Stimulated activated naive CD8-positive, alpha-beta T cell treated with anti-CD3 and anti-CD28 coated beads, Interleukin-15, amount 100 ng/mL, for 72 hours (primary cell): ENCODE data around the gene AMPD3.

Experiments used
- ATAC-seq: fragments of 150-1000 bp; cut with Tn5 transposase; 2 replicates; pipeline ENCODE4 v1.10.0; 2021; ENCODE audit warnings: mild to moderate bottlenecking, moderate library complexity
- DNase-seq, 2 donors: peaks; one replicate each; pipeline ENCODE4 v3.0.0; 2021 to 2022
- H3K27ac Mint-ChIP-seq, 2 donors: one replicate each; pipeline ENCODE4 v1.8.0; 2022; ENCODE audit warnings: mild to moderate bottlenecking in 2 of 2, mixed read lengths in 2 of 2, moderate library complexity in 2 of 2
- H3K27me3 Mint-ChIP-seq: one replicate; pipeline ENCODE4 v1.8.0; 2022; ENCODE audit warnings: mixed read lengths
- H3K4me1 Mint-ChIP-seq: one replicate; pipeline ENCODE4 v1.8.0; 2022; ENCODE audit warnings: mild to moderate bottlenecking, mixed read lengths
- H3K4me3 Mint-ChIP-seq, 2 donors: one replicate each; pipeline ENCODE4 v1.8.0; 2022; ENCODE audit warnings: mild to moderate bottlenecking in 2 of 2, mixed read lengths in 2 of 2, moderate library complexity in 1 of 2
- H3K9me3 Mint-ChIP-seq, 2 donors: one replicate each; pipeline ENCODE4 v1.8.0; 2022; ENCODE audit warnings: mixed read lengths in 2 of 2

Gene AMPD3

DNA sequence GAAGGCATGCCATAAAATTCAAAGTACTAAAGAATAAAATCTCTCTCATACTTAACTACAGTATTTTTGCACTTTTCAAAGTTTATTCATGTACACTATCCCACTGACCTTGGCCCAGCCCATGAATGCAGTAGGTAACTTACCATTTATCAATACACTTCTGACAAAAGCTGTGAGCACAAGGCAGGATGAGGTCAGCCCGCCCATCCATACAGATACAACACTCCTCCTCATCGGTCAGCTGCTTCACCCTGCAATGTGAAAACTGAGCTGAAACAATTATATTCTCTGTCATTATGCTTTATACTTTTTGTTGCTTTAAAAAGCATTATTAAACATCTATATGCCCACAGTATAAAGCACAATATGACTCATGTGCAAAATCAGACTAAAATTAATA is 63.8 kb downstream of the AMPD3 start:
- ATAC-seq: no peak
- H3K9me3 Mint-ChIP-seq: no peaks in the 10 kb centered on the region
- DNase-seq: no peak
- no peak overlapping the region for H3K27ac Mint-ChIP-seq
- no peak overlapping the region for H3K4me3 Mint-ChIP-seq
- no peaks in the 10 kb centered on the region for H3K4me1 Mint-ChIP-seq
- H3K27me3 Mint-ChIP-seq: no peaks in the 10 kb centered on the region

DNA sequence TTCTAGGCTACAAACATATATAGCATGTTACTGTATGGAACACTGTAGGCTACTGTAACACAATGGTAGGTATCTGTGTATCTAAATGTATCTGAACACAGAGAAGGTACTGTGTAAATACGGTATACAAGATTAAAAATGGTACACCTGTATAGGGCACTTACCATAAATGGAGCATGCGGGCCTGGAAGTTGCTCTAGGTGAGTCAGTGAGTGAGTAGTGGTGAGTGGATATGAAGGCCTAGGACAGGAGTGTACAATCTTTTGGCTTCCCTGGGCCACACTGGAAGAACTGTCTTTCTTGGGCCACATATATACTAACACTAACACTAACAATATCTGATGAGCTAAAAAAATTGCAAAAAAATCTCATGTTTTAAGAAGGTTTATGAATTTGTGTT is 64.6 kb downstream of the AMPD3 start:
- DNase-seq (no peak), ATAC-seq (no peak)
- H3K4me3 Mint-ChIP-seq: no peak overlapping the region
- H3K4me1 Mint-ChIP-seq: no peaks in the 10 kb centered on the region
- no peaks in the 10 kb centered on the region for H3K27me3 Mint-ChIP-seq
- no peaks in the 10 kb centered on the region for H3K9me3 Mint-ChIP-seq
- no peak overlapping the region for H3K27ac Mint-ChIP-seq

DNA sequence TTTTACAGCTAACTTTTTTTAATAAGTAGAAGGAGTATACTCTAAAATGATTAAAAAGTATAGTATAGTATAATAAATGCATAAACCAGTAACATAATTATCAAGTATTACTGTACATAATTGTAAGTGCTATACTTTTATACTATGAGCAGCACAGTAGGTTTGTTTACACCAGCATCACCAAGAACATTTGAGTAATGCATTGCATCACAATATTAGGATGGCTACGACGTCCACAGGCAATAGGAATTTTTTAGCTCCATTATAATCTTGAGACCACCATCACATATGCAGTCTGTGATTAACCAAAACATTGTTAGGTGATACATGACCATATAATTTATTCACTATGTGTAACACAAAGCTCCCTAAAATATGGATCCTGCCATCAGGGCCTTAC is 65.5 kb downstream of the AMPD3 start:
- H3K27me3 Mint-ChIP-seq: no peaks in the 10 kb centered on the region

DNA sequence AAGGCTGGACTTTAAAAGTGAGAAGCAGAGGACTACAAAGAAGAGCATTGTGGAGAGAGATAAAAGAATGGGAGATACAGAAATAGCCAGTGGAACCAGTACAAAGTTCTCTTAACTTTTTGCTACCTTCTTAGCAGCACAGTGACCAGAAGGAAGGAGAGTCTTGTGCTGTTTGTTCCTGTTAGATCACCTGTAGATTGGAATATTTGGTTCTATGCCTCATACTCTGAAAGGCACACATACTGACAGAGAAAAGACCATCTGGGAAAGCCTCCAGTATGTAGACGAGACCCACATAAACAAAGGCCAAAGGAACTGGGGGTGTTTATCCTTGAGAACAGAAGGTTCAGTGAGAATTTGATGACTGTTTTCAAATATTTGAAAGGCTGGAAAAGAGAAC is 67.2 kb downstream of the AMPD3 start:
- Mint-ChIP-seq H3K9me3 (no peaks in the 10 kb centered on the region), H3K27me3 (no peaks in the 10 kb centered on the region), H3K4me3 (no peak overlapping the region), H3K27ac (peak overlapping the region in 1 of 2 donors; percentile 21), H3K4me1 (peaks cover 16% of the 10 kb centered on the region)
- ATAC-seq (no peak), DNase-seq (no peak)

More for the DNA sequence above, 65.5 kb downstream of the AMPD3 start:
- no peak overlapping the region for H3K27ac Mint-ChIP-seq
- no peak overlapping the region for H3K4me3 Mint-ChIP-seq
- no peaks in the 10 kb centered on the region for H3K9me3 Mint-ChIP-seq
- DNase-seq: no peak
- ATAC-seq: no peak
- no peaks in the 10 kb centered on the region for H3K4me1 Mint-ChIP-seq

DNA sequence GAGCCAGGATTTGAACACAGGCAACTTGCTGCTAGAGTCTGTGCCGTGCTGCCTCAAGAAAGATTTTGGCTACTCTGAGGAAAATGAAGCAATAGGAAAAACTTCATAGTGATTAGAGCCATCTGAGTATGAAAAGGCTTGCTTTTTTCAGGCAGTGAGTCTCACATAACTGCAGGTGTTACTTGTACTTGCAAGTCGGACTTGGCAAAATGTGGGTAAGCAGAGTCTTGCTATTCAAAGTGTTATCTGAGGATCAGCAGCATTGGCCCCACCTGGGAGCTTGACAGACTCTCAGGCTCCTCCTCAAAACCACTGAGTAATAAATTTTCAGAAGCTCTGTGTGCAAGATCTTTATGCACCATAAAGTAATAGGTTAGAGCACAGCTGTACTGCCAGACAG is 67.9 kb downstream of the AMPD3 start:
- no peak overlapping the region for H3K27ac Mint-ChIP-seq
- H3K4me1 Mint-ChIP-seq: peaks cover 23% of the 10 kb centered on the region
- no peaks in the 10 kb centered on the region for H3K27me3 Mint-ChIP-seq
- no peak overlapping the region for H3K4me3 Mint-ChIP-seq
- ATAC-seq (no peak), DNase-seq (no peak)
- no peaks in the 10 kb centered on the region for H3K9me3 Mint-ChIP-seq

DNA sequence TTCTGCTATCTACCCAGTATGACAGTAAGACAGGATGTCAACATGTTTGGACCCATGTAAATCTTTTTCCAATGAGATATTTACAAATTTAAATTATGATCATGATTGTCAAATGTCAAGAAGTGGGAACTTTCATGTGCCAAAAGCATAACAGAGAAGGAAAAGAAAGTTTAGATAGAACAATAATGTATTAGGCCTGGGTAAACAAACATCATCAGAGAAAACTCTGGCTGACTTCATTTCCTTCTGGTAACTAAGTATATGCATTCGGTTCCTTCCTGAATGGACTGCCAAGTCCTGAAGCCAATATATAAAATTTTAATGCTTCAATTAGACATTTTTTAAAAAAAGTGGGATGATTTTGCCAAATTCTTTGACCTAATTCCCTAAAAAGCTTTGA is 69.4 kb downstream of the AMPD3 start:
- ATAC-seq (no peak), DNase-seq (no peak)
- H3K27ac Mint-ChIP-seq: no peak overlapping the region
- H3K27me3 Mint-ChIP-seq: no peaks in the 10 kb centered on the region
- no peak overlapping the region for H3K4me3 Mint-ChIP-seq
- H3K4me1 Mint-ChIP-seq: peaks cover 23% of the 10 kb centered on the region
- no peaks in the 10 kb centered on the region for H3K9me3 Mint-ChIP-seq

DNA sequence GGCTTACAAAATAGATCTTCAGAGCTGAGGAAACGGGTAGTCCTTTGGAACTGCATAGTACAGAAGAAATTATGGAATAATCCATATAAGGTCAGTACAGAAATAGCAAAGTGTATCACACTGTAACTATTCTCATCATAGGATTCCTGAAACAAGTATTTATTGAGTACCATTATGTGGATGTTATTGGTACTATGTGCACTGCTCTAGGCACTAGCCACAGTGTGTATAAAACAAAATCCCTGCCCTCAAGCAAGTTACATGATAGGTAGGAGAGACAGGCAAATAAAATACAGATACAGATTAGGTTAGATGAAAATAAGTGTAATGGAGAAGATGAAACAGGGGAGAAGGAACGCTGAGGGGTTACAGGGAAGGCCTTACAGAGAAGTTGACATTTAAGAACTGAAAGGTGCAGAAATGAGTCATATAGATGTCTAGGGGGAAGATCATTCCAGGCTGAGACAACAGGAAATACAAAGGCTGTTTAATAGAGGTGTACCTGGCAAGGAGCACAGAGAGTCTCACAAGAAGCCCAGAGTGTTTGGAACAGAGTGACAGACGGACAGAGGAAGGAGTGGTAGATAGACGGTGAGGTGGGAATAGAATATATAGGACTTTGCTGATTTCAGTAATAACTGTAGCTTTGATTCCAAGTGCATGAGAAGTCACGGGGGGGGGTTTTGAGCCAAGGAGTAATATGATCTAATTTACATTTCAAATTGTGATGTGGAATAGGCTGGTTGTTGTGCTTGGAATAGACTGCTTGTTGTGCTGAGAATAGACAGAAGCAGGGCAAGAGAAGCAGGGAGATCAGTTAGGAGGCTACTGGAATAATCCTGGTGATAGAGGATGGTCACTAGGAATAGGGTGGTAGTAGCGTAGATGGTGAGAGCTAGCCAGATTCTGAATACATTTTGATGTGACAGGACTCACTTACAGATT is 72.2 kb downstream of the AMPD3 start:
- peak in 1 of 2 donors; percentile 13 for DNase-seq
- Mint-ChIP-seq H3K27ac (peak overlapping the region; percentile 65 to 84), H3K4me1 (peaks cover 23% of the 10 kb centered on the region), H3K4me3 (peak overlapping the region; percentile 42 to 44), H3K9me3 (no peaks in the 10 kb centered on the region), H3K27me3 (no peaks in the 10 kb centered on the region)
- peak; percentile 96 for ATAC-seq

DNA sequence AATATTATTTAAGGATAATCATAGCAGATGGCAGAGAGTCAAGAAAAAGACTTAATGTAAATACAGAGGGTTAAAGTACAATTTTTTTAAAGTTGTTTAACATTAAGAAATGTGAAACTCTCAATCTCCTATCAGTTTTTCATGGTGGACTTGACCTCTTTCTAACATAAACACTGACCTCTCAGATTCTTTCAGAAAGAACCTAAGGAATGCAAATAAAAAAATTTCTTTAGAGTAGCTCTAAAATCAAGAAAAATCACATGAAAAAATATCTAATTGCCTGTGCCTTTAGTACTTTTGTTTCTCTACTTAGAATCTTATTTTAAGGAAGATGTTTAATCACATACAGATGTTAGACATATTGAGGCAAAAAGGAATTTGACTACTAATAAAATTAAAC is 73.1 kb downstream of the AMPD3 start:
- no peak for DNase-seq
- Mint-ChIP-seq H3K27ac (no peak overlapping the region), H3K4me1 (peaks cover 23% of the 10 kb centered on the region), H3K4me3 (no peak overlapping the region), H3K27me3 (no peaks in the 10 kb centered on the region), H3K9me3 (no peaks in the 10 kb centered on the region)
- no peak for ATAC-seq

DNA sequence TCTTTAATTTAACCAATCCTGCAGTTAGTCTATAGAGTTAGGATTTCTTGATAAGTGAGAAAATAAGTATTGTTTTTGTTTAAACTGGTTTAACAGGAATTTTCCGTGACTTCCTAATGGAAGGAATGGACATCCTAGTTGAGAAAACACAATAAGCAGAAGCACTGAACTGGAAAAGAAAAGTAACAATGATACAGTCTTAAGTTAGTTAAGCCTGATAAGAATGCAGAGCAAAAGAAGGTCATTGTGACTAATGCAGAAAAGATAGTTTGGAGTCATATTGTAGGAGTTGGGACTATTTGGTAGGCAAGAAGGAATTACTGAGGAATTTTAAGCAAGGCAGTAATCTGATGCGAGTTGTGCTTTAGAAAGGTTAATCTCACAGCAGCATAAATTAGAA is 74.2 kb downstream of the AMPD3 start:
- no peak for ATAC-seq
- DNase-seq: no peak
- Mint-ChIP-seq H3K4me3 (no peak overlapping the region), H3K4me1 (peaks cover 23% of the 10 kb centered on the region), H3K9me3 (no peaks in the 10 kb centered on the region), H3K27ac (no peak overlapping the region), H3K27me3 (no peaks in the 10 kb centered on the region)

DNA sequence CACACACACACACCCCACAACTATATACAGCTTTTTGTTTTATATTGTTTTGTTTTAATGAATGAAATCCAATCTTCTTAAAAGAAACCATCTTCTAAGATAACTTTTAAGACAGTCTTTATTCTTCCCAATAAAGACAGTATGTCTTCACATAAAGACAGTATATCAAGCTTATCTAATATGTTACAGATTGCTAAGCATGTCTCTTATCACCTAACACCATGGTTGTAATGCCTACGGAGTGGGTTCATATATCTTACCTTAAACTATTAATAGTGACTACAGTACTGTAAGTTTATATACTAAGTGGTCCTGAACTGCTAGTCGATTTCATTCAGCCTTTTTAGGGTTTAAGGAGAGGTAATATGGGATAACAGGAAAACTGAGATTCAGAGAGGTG is 77.5 kb downstream of the AMPD3 start:
- Mint-ChIP-seq H3K27me3 (no peaks in the 10 kb centered on the region), H3K4me3 (no peak overlapping the region), H3K9me3 (no peaks in the 10 kb centered on the region), H3K27ac (peak overlapping the region in 1 of 2 donors; percentile 54), H3K4me1 (peaks cover 21% of the 10 kb centered on the region)
- DNase-seq (no peak), ATAC-seq (no peak)

DNA sequence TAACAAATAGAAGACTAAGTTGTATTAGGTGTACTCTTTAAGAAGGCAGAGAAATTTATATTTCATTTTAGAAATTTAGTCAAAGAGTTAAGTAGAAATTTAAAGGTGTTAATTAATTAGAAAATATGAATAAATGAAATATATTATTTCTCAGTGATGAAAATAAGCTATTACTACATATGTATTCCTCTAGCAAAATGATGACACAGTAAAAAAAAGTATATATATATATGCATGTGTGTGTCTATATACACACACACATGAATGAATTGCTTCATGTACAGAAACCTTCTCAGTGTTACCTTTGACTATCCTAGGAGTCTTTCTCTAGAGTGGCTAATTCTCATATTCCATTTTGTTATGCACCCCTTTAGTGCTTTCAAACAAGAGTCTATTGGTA is 78.3 kb downstream of the AMPD3 start:
- Mint-ChIP-seq H3K9me3 (no peaks in the 10 kb centered on the region), H3K27me3 (no peaks in the 10 kb centered on the region), H3K4me3 (no peak overlapping the region), H3K4me1 (peaks cover 17% of the 10 kb centered on the region), H3K27ac (peak overlapping the region in 1 of 2 donors; percentile 28)
- ATAC-seq (no peak), DNase-seq (no peak)

DNA sequence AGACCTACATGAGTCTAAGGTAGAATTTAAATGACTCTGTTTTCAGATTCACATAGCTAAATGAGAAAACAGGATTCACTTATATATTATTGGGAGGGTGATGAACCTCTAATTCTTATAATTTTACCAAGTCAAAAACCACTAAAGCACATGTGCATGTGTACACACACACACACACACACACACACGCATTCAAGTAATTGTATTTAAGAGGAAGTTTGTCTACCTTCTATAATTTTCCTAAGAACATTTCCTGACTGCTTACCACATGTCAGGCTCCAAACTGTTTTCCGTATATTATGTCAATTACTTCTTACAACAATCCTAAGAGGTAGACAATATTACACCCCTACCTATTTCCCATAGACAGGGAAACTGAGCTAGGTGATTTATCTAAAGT is 79.3 kb downstream of the AMPD3 start:
- Mint-ChIP-seq H3K9me3 (no peaks in the 10 kb centered on the region), H3K4me3 (no peak overlapping the region), H3K27ac (no peak overlapping the region), H3K4me1 (peaks cover 17% of the 10 kb centered on the region), H3K27me3 (no peaks in the 10 kb centered on the region)
- ATAC-seq: no peak
- no peak for DNase-seq

DNA sequence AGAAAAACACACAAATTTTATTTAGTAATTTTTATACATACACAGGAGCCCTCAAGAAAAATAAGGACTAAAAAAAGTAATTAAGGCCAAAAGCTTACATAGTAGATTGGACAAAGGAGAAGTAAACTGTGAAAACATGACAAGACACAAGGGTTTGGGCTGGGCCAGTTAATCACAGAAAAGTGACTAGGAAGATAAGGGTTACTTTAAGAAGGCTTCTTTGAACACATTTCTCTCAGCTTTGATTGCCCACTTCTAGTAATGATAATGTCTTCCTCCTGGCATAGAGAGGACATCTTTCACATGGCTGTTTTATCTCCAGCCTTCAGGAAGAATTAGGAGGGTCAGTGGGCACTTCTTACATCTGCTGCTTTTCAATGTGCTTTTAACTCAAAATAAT is 82.5 kb downstream of the AMPD3 start:
- H3K9me3 Mint-ChIP-seq: no peaks in the 10 kb centered on the region
- peaks cover 32% of the 10 kb centered on the region for H3K4me1 Mint-ChIP-seq
- no peak overlapping the region for H3K27ac Mint-ChIP-seq
- DNase-seq (no peak), ATAC-seq (no peak)
- H3K4me3 Mint-ChIP-seq: no peak overlapping the region
- no peaks in the 10 kb centered on the region for H3K27me3 Mint-ChIP-seq

DNA sequence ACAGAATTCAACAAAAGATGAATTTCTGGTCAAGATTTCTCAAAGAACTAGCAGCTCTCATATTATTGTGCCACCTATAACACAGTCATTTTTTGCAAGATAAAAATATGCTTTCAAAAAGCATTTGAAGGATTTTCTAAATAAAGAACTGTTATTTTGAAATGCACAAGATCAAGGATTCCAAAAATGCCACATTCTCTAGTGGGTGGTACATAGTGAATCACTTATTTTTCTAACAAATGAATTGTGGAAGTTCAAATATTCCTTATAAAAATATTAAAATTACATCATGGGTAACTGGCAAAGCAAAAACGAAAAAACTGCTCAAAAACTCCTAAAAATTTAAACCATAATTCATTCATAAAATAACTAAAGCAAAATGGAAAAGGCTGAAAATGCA is 83.9 kb downstream of the AMPD3 start:
- ATAC-seq (no peak), DNase-seq (no peak)
- Mint-ChIP-seq H3K9me3 (no peaks in the 10 kb centered on the region), H3K27ac (no peak overlapping the region), H3K27me3 (no peaks in the 10 kb centered on the region), H3K4me3 (no peak overlapping the region), H3K4me1 (peaks cover 32% of the 10 kb centered on the region)

DNA sequence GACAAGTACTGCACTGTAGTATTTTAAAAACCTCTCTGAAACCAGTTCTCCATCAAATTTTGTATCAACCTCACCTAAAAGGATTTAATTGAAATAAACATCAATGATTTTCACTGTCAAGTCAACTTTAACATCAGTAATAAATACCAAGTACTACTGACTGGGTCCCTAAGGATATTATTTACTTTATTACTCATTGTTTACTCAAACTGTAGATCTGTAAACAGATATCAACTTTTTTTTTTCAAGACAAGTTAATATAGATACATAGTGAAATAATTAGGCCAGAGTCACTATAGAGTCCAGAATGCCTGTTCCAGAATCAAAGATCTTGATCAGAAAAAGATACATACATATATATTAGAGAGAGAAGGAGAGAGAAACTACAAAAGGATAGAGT is 84.3 kb downstream of the AMPD3 start:
- H3K4me3 Mint-ChIP-seq: peak overlapping the region; percentile 88 to 91
- ATAC-seq (no peak), DNase-seq (no peak)
- no peak overlapping the region for H3K27ac Mint-ChIP-seq
- no peaks in the 10 kb centered on the region for H3K27me3 Mint-ChIP-seq
- no peaks in the 10 kb centered on the region for H3K9me3 Mint-ChIP-seq
- H3K4me1 Mint-ChIP-seq: peaks cover 32% of the 10 kb centered on the region

DNA sequence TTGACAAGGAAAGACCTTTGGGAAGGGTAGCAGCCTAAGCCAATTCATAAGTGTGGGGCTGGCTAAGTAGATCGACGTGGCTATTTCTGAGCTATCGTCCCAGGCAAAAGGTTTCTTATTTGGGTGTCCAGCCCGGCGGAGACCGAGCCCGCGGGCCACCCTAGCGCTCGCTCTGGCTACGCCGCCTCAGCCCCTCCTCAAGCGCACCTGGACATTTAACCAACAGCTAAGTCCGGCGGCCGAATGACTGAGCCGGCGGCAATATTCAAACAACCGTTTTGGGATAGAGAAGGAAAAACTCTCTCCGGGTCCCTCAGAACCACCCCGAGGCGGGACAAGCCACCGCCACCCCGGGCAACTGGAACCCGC is 85.5 kb downstream of the AMPD3 start:
- Mint-ChIP-seq H3K9me3 (no peaks in the 10 kb centered on the region), H3K27me3 (no peaks in the 10 kb centered on the region), H3K4me3 (peak overlapping the region; percentile 88 to 91), H3K27ac (peak overlapping the region; percentile 93 to 94), H3K4me1 (peaks cover 32% of the 10 kb centered on the region)
- DNase-seq (no peak), ATAC-seq (peak; percentile 21)
